ENCODE results near the gene KPNA4.

GRCh38 chr3:160580938-160581337, 15.6 kb upstream of the KPNA4 start:
- no peak for TF ChIP-seq POLR2A (IDR thresholded peaks at IDR 0.05; ENCODE audit: low read depth, low read length)
- no peak for TF ChIP-seq CTCF (IDR thresholded peaks at IDR 0.05; ENCODE audit: extremely low read depth in 1 of 2, insufficient read depth in 1 of 2, low read depth in 1 of 2, low read length in 2 of 2)
- TF ChIP-seq POLR2AphosphoS5 (IDR thresholded peaks at IDR 0.05; ENCODE audit: insufficient read depth, low read depth, low read length), result no peak
